NCI-H1694 (cell line): ENCODE data around the gene SAFB2.

ENCODE experiments used
- DNase-seq: peaks from one replicate; lab custom pipeline; 2025; lab: John Stamatoyannopoulos, UW

SAFB2 gene

GRCh38 chr19:5622465-5623396 lies at the start of gene SAFB2, which contains the start of gene SAFB:
Gene SAFB2 (minus strand): TSS chr19:5622776. CDS start chr19:5622715, 61 bp downstream.
Gene SAFB (plus strand): TSS chr19:5623083. CDS start chr19:5623206, 123 bp downstream.
- peak; percentile 96 for DNase-seq

- no peak for DNase-seq
Measured at GRCh38 chr19:5671600-5671999, 49.0 kb upstream of the SAFB2 start.

DNA sequence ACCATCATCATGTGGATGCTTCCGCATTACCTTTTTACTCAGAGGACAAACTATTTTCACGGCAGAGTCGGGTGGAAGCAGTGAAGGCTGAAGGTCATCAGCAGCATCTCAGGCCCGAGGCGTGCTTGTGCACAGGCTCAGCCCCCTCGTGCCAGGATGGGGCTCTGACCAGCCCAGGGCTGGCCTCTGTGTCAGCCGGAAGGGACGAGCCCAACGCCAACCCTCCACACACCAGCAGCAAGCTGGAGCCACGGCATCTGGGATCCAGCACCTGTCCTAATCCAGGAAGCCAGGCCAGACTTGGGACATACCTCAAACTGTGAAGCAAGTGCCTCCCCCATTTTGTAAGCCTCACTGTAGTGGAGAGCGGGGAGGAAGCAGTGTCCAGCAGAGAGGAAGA lies 46.6 kb upstream of the SAFB2 start:
- DNase-seq, result no peak

DNA sequence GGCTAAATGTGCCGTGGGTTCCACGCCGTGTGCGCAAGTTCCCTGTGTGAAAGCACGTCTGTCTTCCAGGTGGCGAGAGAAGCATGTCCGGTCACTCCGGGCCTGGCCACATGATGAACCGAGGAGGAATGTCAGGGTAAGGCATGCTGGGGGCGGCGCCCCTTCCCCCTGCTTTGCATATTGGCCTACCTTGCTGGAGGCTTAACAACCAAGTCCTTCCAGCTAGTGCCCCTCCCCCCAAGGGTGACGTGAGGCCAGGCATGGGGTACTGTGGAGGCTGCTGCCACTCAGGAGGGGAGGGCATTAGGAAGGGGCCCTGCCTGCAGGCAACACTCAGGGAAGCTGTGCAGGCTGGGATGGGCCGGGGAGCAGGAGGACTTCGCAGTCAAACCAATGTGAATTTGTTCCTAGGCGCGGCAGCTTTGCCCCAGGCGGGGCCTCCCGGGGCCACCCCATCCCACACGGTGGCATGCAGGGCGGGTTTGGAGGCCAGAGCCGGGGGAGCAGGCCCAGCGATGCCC lies 45.2 kb upstream of the SAFB2 start:
- no peak for DNase-seq

GRCh38 chr19:5666921-5667610 lies 44.5 kb upstream of the SAFB2 start:
- no peak for DNase-seq

- DNase-seq, result no peak
Measured at GRCh38 chr19:5665781-5666513, 43.4 kb upstream of the SAFB2 start.

DNA sequence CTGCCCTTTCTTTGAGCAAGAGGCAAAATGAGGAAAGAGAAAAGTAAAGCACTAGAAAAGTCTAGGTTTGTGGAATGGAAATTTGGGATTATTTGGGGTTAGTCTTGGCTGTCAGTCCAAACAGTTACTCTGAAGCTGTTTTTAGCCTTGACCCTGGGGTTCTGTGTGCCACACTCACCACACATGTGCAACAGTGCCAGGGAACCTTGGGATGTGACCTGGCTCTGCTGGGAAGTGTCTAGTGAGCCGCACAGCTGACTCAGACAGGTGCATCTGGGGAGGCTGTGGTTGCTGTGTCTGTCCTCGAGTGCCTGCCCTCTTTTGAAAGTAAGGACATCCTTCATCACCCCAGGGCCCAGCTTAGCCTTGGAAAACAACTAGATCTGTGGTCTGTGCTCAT lies 41.9 kb upstream of the SAFB2 start:
- no peak for DNase-seq

DNA sequence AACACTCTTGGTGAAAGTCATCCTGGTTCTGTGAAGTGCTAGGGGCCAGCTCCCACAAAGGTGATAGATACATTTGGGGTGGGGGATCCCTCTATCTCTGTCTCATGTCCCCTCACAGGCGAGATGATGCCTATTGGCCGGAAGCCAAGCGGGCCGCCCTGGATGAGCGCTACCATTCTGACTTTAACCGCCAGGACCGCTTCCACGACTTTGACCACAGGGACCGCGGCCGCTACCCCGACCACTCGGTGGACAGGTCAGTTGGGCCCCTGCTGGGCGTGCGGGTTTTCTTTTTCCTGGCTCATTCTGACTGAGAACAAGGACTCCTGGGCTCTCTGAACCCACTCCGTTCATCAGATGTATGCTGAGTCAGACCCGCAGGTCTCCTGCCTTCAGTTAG lies 41.3 kb upstream of the SAFB2 start:
- no peak for DNase-seq

DNA sequence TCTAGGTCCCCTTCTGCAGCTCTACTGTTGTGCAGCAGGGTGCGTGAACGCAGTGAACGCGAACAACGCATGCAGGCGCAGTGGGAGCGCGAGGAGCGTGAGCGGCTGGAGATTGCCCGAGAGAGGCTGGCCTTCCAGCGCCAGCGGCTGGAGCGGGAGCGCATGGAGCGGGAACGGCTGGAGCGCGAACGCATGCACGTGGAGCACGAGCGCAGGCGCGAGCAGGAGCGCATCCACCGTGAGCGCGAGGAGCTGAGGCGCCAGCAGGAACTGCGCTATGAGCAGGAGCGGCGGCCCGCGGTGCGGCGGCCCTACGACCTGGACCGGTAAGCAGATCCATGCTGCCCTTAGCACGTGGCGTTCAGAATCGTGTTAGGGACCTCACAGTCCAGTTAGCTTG lies 38.9 kb upstream of the SAFB2 start:
- DNase-seq, result no peak

- no peak for DNase-seq
Measured at GRCh38 chr19:5655412-5655811, 32.8 kb upstream of the SAFB2 start.

DNA sequence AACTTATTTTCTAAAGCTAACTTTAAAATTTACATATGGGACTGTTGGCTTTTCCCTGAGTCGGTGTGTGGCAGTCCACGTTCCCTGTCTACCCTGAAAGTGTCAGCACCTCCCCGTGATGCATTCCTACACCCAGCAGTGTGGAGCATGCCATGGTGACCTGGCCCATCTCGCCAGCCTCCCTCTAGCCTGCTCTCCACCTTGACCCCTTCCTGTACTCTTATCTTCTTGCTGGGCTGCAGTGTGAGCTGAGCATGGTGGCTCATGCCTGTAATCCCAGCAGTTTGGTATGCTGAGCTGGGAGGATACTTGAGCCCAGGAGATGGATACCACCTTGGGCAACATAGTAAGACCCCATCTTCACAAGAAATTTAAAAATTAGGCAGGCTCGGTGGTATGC lies 32.4 kb upstream of the SAFB2 start:
- DNase-seq, result no peak

DNA sequence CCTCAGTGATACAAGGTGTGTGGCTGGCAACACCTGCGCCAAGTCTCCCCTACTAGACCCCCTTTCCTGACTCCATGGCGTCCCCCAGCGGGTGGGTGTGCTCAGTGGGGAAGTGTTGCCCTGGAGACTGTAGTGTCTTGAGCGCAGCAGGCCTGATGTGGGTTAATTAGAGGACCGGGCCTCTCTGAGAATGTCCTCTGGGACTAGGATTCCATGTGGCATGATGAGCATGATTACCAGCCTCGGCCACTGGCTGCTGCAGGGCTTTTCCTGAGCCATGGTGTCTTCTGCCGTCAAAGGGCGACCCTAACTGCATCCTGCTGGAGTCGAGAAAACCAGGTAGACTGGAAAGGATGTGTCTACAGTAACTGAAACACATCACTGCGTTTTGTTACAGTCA lies 29.7 kb upstream of the SAFB2 start:
- no peak for DNase-seq

GRCh38 chr19:5651361-5651760 lies 28.8 kb upstream of the SAFB2 start:
- DNase-seq, result no peak

- no peak for DNase-seq
Measured at GRCh38 chr19:5648464-5648863, 25.9 kb upstream of the SAFB2 start.

DNA sequence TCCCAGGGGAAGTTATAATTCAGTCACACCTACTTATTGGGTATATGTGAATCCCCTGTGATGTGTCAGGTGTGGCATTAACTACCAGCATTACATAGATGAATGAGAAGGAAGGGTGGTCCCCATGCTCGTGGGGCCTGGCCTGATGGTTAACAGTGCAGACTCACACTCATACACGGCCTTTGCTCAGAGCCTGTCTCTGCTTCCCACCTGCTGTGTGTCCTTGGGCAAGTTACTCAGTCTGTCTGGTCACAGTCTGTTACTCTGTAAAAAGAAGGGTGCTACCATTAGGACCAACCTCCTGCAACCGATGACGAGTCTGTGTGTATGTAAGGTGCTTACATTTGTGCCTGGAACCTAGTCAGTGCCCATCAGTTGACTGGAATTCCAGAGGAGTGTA lies 24.1 kb upstream of the SAFB2 start:
- DNase-seq, result no peak

GRCh38 chr19:5645409-5645808 lies 22.8 kb upstream of the SAFB2 start:
- no peak for DNase-seq

DNA sequence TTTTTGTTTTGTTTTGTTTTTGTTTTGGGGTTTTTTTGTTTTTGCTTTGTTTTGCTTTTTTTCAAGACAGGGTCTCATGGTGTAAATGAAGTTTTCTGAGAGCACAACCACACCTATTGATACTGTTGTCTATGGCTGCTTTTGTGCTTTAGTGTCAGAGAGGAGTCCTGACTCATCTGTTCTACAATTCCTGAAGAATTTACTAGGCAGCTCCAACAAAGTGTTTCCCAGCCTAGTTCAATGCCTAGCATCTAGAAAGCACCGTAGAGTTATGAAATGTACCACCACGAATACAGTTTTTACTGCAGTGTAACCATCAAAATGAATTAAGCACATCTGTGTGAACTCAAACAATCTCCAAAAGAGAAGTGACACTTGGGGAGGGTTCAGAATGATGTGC lies 21.5 kb upstream of the SAFB2 start:
- no peak for DNase-seq

GRCh38 chr19:5643060-5643459 lies 20.5 kb upstream of the SAFB2 start:
- DNase-seq, result no peak

GRCh38 chr19:5642204-5642603 lies 19.6 kb upstream of the SAFB2 start:
- no peak for DNase-seq

GRCh38 chr19:5641171-5641570 lies 18.6 kb upstream of the SAFB2 start:
- no peak for DNase-seq

DNA sequence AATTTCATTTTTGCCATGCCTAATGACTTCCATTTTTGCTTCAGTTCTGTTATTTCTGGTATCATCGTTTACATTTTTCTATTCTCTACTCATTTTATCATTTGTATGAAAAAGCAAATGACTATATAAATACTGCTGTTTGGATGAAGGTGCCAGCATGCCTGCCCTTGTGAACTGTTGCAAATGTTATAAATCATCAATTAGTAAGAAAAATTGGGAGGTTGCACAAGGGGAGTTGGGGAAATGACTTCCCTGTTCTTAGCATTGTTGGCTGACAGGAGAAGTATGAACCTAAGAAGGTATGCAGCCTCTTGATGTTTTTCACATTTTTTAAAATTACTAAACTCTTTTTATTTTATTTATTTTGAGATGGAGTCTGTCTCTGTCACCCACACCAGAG lies 15.4 kb upstream of the SAFB2 start:
- DNase-seq, result no peak

DNA sequence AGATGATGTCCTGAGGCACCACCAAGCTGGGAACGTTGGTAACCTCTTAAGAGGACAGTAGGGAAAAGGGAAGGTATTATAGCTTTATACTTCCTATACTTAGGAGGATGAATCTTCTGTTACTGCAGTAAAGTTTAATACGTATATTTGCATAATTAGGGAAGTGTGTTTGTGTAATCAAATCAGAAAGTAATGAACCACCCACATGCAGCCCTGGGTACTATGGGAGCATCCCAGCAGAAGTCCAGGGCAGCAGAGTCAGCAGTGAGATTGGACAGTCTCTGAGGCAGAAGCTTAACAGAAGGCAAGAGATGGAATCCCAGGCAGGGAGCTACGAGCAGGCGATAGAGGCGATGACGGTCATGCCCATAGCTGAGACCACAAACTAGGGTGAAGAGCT lies 12.9 kb upstream of the SAFB2 start:
- DNase-seq, result no peak
